SW 1271 (cell line): ENCODE results near the gene TPPP3.

Experiments used
- DNase-seq, 2 experiments: peaks; one replicate each; lab custom pipeline; 2025; lab: John Stamatoyannopoulos, UW

TPPP3 gene

GRCh38 chr16:67342616-67343015 is 50.7 kb downstream of the TPPP3 start:
- DNase-seq = no peak

DNA sequence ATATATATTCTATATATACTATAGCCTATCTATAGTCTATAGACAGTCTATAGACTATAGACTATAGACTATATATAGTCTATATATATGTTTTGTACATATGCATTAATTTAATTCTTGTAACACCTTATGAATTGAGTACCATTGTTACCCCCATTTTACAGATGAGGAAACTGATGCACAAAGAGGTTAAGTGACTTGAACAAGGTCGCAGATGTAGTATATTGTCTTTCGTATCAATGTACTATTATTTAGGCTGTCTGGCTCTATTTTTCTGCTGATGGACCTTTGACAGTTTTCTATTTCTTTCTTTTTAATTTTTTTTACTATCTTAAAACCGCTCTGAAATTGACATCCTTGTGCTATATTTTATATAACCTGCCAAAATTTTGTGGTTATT is 52.0 kb downstream of the TPPP3 start:
- no peak for DNase-seq
